KMS-11 (cell line): ENCODE results near the gene PARD3B.

Experiments
- H2AFZ ChIP-seq: fragments of 200-600 bp; sonication (generic); 2 replicates; pipeline ENCODE4 v1.6.1; 2016; ENCODE audit warnings: antibody characterized with exemption, mixed run types, low read depth
- H3K27ac ChIP-seq: fragments of 200-600 bp; sonication (generic); 2 replicates; pipeline ENCODE4 v1.6.1; 2016; ENCODE audit warnings: mild to moderate bottlenecking, mixed run types
- H3K27me3 ChIP-seq: fragments of 200-600 bp; sonication (generic); 2 replicates; pipeline ENCODE4 v1.6.1; 2017; ENCODE audit warnings: mild to moderate bottlenecking, low read depth, mixed run types, moderate library complexity; ENCODE audit not compliant: insufficient read depth
- H3K36me3 ChIP-seq: fragments of 200-600 bp; sonication (generic); 2 replicates; pipeline ENCODE4 v1.6.1; 2017; ENCODE audit warnings: mild to moderate bottlenecking, mixed run types; ENCODE audit not compliant: insufficient read depth
- H3K4me1 ChIP-seq: fragments of 200-600 bp; sonication (generic); 2 replicates; pipeline ENCODE4 v1.6.1; 2016; ENCODE audit warnings: mild to moderate bottlenecking, low read depth, mixed run types; ENCODE audit not compliant: poor library complexity, severe bottlenecking
- H3K4me2 ChIP-seq: fragments of 200-600 bp; sonication (generic); 2 replicates; pipeline ENCODE4 v1.7.0; 2016; ENCODE audit warnings: mild to moderate bottlenecking, mixed run types
- H3K4me3 ChIP-seq: fragments of 200-600 bp; sonication (generic); IDR thresholded peaks from 2 replicates; pipeline ENCODE4 v1.6.1; 2017; ENCODE audit warnings: low read depth, low read length, mixed read lengths; ENCODE audit not compliant: insufficient read depth
- H3K79me2 ChIP-seq: fragments of 200-600 bp; sonication (generic); 2 replicates; pipeline ENCODE4 v1.6.1; 2016; ENCODE audit warnings: low read depth, mixed run types; ENCODE audit not compliant: insufficient read depth
- H3K9ac ChIP-seq: fragments of 200-600 bp; sonication (generic); 2 replicates; pipeline ENCODE4 v1.6.1; 2016; ENCODE audit warnings: mild to moderate bottlenecking, mixed run types
- H4K20me1 ChIP-seq: fragments of 200-600 bp; sonication (generic); 2 replicates; pipeline ENCODE4 v1.6.1; 2016; ENCODE audit warnings: mild to moderate bottlenecking, mixed run types; ENCODE audit not compliant: insufficient read depth
- CTCF ChIP-seq: fragments of 200-600 bp; sonication (generic); conservative IDR thresholded peaks from 2 replicates; pipeline ENCODE4 v1.6.1; 2017; ENCODE audit warnings: low read depth, mild to moderate bottlenecking, antibody characterized with exemption, low read length, moderate library complexity, mixed read lengths

PARD3B gene

GRCh38 chr2:205428811-205429210 is 883.5 kb downstream of the PARD3B start:
- no peak overlapping the region for H3K9ac ChIP-seq
- H3K27me3 ChIP-seq = no peaks in the 10 kb centered on the region
- H3K27ac ChIP-seq = no peak overlapping the region
- H3K79me2 ChIP-seq = no peaks in the 10 kb centered on the region
- H3K4me2 ChIP-seq = no peak overlapping the region
- H3K4me1 ChIP-seq = no peaks in the 10 kb centered on the region
- no peaks in the 10 kb centered on the region for H3K36me3 ChIP-seq
- H3K4me3 ChIP-seq = no peak overlapping the region
- no peaks in the 10 kb centered on the region for H4K20me1 ChIP-seq
- no peak overlapping the region for H2AFZ ChIP-seq
- no peak for TF ChIP-seq CTCF

- Histone ChIP-seq H3K36me3 (no peaks in the 10 kb centered on the region), H3K27me3 (no peaks in the 10 kb centered on the region), H3K4me1 (peaks cover 7% of the 10 kb centered on the region), H3K27ac (no peak overlapping the region), H3K4me3 (no peak overlapping the region), H2AFZ (no peak overlapping the region), H4K20me1 (no peaks in the 10 kb centered on the region), H3K9ac (no peak overlapping the region), H3K4me2 (no peak overlapping the region), H3K79me2 (no peaks in the 10 kb centered on the region)
- TF ChIP-seq CTCF = no peak
These were observed 890.7 kb downstream of the PARD3B start for GRCh38 chr2:205435970-205436369.

GRCh38 chr2:205438241-205438640 is 893.0 kb downstream of the PARD3B start:
- Histone ChIP-seq H3K4me3 (no peak overlapping the region), H3K79me2 (no peaks in the 10 kb centered on the region), H3K27ac (no peak overlapping the region), H3K4me2 (peak overlapping the region; percentile 15; the same call in 1 of the 2 replicates), H3K4me1 (peaks cover 7% of the 10 kb centered on the region), H3K9ac (no peak overlapping the region), H4K20me1 (no peaks in the 10 kb centered on the region), H2AFZ (no peak overlapping the region), H3K27me3 (no peaks in the 10 kb centered on the region), H3K36me3 (no peaks in the 10 kb centered on the region)
- TF ChIP-seq CTCF = no peak

DNA sequence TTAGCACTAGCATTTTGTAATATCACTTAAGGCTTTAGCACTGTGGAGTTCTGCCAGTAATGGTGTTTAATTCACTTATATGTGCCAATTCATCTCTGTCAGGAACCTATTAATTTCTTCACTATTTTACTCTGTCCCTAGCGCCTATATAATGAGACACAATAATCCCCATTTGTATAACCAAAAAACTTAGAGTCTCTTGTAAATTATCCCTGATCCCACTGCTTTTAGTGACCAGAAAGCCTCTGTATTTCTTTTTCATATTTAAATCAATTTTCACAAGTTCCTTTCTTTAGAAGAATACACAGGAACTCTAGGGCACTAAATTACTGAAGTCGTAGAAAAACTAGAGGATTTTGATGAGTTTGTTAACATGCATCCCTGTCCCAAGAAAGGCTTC is 894.3 kb downstream of the PARD3B start:
- Histone ChIP-seq H3K4me2 (no peak overlapping the region), H2AFZ (no peak overlapping the region), H4K20me1 (no peaks in the 10 kb centered on the region), H3K4me3 (no peak overlapping the region), H3K27me3 (no peaks in the 10 kb centered on the region), H3K79me2 (no peaks in the 10 kb centered on the region), H3K9ac (no peak overlapping the region), H3K36me3 (no peaks in the 10 kb centered on the region), H3K27ac (no peak overlapping the region), H3K4me1 (peaks cover 7% of the 10 kb centered on the region)
- no peak for TF ChIP-seq CTCF
